GM23338 (cell line): ENCODE results near the gene EHMT2. TPM values are rescaled to one million over a fixed set of nuclear protein-coding genes. Genes with fewer than 3 reads are reported as not detected.

Experiments used
- ATAC-seq: fragments of 200-7000 bp; cut with Tn5 transposase; 3 replicates; pipeline ENCODE4 v1.9.1; 2020
- DNase-seq: peaks from one replicate; pipeline ENCODE4 v3.0.0-alpha.2; 2015; ENCODE audit warnings: low spot score
- H2AFZ ChIP-seq: fragments of 200-600 bp; sonication (generic); 2 replicates; pipeline ENCODE4 v1.8.0; 2016; ENCODE audit warnings: antibody characterized with exemption, mild to moderate bottlenecking, moderate library complexity
- H3F3A ChIP-seq: fragments of 200-600 bp; sonication (generic); replicated peaks from 2 replicates; pipeline ENCODE4 v1.8.0; 2017; ENCODE audit warnings: antibody characterized with exemption, mixed run types, low read depth
- H3K27ac ChIP-seq: fragments of 200-600 bp; sonication (generic); 2 replicates; pipeline ENCODE4 v1.6.1; 2016; ENCODE audit warnings: low read depth
- H3K27me3 ChIP-seq: fragments of 200-600 bp; sonication (generic); 2 replicates; pipeline ENCODE4 v1.8.0; 2016; ENCODE audit warnings: mild to moderate bottlenecking, mixed run types, moderate library complexity; ENCODE audit not compliant: insufficient read depth
- H3K36me3 ChIP-seq: fragments of 200-600 bp; sonication (generic); 2 replicates; pipeline ENCODE4 v1.8.0; 2016; ENCODE audit warnings: mild to moderate bottlenecking; ENCODE audit not compliant: insufficient read depth
- H3K4me1 ChIP-seq: fragments of 200-600 bp; sonication (generic); 2 replicates; pipeline ENCODE4 v1.8.0; 2016; ENCODE audit warnings: mild to moderate bottlenecking, moderate library complexity; ENCODE audit not compliant: insufficient read depth
- H3K4me2 ChIP-seq: fragments of 200-600 bp; sonication (generic); 2 replicates; pipeline ENCODE4 v1.7.1; 2017; ENCODE audit warnings: mixed run types
- H3K4me3 ChIP-seq: fragments of 200-600 bp; sonication (generic); 2 replicates; pipeline ENCODE4 v1.6.1; 2016; ENCODE audit warnings: mixed run types
- H3K79me2 ChIP-seq: fragments of 200-600 bp; sonication (generic); replicated peaks from 2 replicates; pipeline ENCODE4 v1.8.0; 2017; ENCODE audit warnings: mild to moderate bottlenecking; ENCODE audit not compliant: insufficient read depth
- H3K9me2 ChIP-seq: fragments of 200-600 bp; sonication (generic); 2 replicates; pipeline ENCODE4 v1.8.0; 2017; ENCODE audit not compliant: insufficient read depth
- H4K20me1 ChIP-seq: fragments of 200-600 bp; sonication (generic); replicated peaks from 2 replicates; pipeline ENCODE4 v1.8.0; 2017; ENCODE audit warnings: mild to moderate bottlenecking; ENCODE audit not compliant: insufficient read depth
- H3K27ac Mint-ChIP-seq: 2 replicates; pipeline ENCODE4 v1.8.0; 2020; ENCODE audit warnings: inconsistent platforms, mild to moderate bottlenecking, moderate library complexity, mixed read lengths
- H3K27me3 Mint-ChIP-seq: 3 replicates; pipeline ENCODE4 v1.8.0; 2022; ENCODE audit warnings: low read depth, mild to moderate bottlenecking, moderate library complexity, mixed read lengths, inconsistent platforms; ENCODE audit not compliant: insufficient read depth, poor library complexity
- H3K36me3 Mint-ChIP-seq: 3 replicates; pipeline ENCODE4 v1.8.0; 2021; ENCODE audit warnings: low read depth, mild to moderate bottlenecking, inconsistent platforms, moderate library complexity, mixed read lengths
- H3K4me1 Mint-ChIP-seq: 3 replicates; pipeline ENCODE4 v1.8.0; 2020; ENCODE audit warnings: mild to moderate bottlenecking, inconsistent platforms, mixed read lengths
- H3K4me3 Mint-ChIP-seq: 3 replicates; pipeline ENCODE4 v1.8.0; 2021; ENCODE audit warnings: moderate library complexity, mild to moderate bottlenecking, inconsistent platforms, mixed read lengths
- H3K9me3 Mint-ChIP-seq: 3 replicates; pipeline ENCODE4 v1.8.0; 2020; ENCODE audit warnings: moderate library complexity, mild to moderate bottlenecking, inconsistent platforms, mixed read lengths
- CREB1 ChIP-seq: fragments of 250-450 bp; sonication (Bioruptor Pico); IDR thresholded peaks from 2 replicates; pipeline ENCODE4 v1.5.0; 2020; ENCODE audit warnings: low read depth, mild to moderate bottlenecking, moderate library complexity
- EZH2 ChIP-seq: fragments of 200-600 bp; sonication (generic); IDR thresholded peaks from one replicate; pipeline ENCODE4 v1.8.0; 2017; ENCODE audit warnings: antibody characterized with exemption, mild to moderate bottlenecking, low read depth; ENCODE audit not compliant: unreplicated experiment
- EZH2phosphoT487 ChIP-seq: fragments of 200-600 bp; sonication (generic); IDR thresholded peaks from one replicate; pipeline ENCODE4 v1.8.1; 2018; ENCODE audit warnings: antibody characterized with exemption; ENCODE audit not compliant: unreplicated experiment
- JUNB ChIP-seq: IDR thresholded peaks from one replicate; pipeline ENCODE4 v1.6.1; 2016; ENCODE audit warnings: antibody characterized with exemption; ENCODE audit not compliant: unreplicated experiment
- NANOG ChIP-seq: IDR thresholded peaks from 2 replicates; pipeline ENCODE4 v1.6.1; 2016; ENCODE audit warnings: antibody characterized with exemption, borderline replicate concordance
- STAT1 ChIP-seq: IDR thresholded peaks from one replicate; pipeline ENCODE4 v1.6.1; 2016; ENCODE audit warnings: antibody characterized with exemption; ENCODE audit not compliant: unreplicated experiment
- ZNF114 ChIP-seq: fragments of 250-450 bp; sonication (Bioruptor Pico); IDR thresholded peaks from 2 replicates; pipeline ENCODE4 v1.5.0; 2020; ENCODE audit warnings: mild to moderate bottlenecking, moderate library complexity
- ZNF331 ChIP-seq: fragments of 250-450 bp; sonication (Bioruptor Pico); IDR thresholded peaks from 2 replicates; pipeline ENCODE4 v1.5.0; 2020; ENCODE audit warnings: low read depth, mild to moderate bottlenecking, moderate library complexity
- polyA plus RNA-seq: library from polyadenylated mRNA; unstranded; fragments of >200 nt; fragmentation: Nextera tagmentation; extraction: Ambion mirVana; gene quantifications from 2 replicates; pipeline ENCODE4 v1.2.1, GENCODE V29; 2016
- total RNA-seq: library from RNA; depleted of rRNA; stranded (reverse); fragments of >200 nt; shearing (Covaris generic); gene quantifications from 2 replicates; pipeline ENCODE4 v1.2.3, GENCODE V29; 2014
- TF ChIP-seq, protein P1 (sequence below), 2 experiments: fragments of 200-600 bp in 1 of 2; sonication (generic) in 1 of 2; conservative IDR thresholded peaks; 2 replicates each; pipeline versions ENCODE4 v1.5.1 to v1.6.1; 2016 to 2017; ENCODE audit warnings: antibody characterized with exemption in 2 of 2, low read depth in 2 of 2, mild to moderate bottlenecking in 2 of 2, moderate library complexity in 1 of 2
- TF ChIP-seq, protein P2 (sequence below): IDR thresholded peaks from one replicate; pipeline ENCODE4 v1.6.1; 2018; ENCODE audit warnings: antibody characterized with exemption; ENCODE audit not compliant: unreplicated experiment
- TF ChIP-seq, protein P3 (sequence below): IDR thresholded peaks from 2 replicates; pipeline ENCODE4 v1.6.1; 2016; ENCODE audit warnings: antibody characterized with exemption

Gene EHMT2
- total and polyA plus RNA-seq, 2 experiments from 2014 or later, result 113 to 193 TPM

DNA sequence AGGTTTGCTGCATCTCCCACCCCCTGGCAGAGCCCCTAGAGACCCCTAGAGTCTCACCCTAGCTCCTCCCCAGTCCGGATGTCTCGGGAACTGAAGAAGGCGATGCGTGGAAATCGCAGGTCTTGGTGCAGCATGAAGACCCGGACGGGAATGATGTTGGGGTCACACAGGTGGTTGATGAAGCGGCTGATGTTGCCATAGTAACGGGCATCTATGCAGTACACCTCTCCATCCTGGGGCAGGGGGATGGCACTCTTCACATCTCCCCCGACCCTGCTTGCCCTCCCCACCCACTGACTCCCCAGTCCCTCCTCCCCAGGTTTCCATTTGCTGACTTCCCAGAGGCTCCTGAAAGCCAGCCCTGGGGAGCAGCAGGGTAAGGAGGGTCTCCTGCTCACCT is 16.9 kb downstream of the EHMT2 start:
- peaks cover 26% of the 10 kb centered on the region for H3K36me3 ChIP-seq
- no peak overlapping the region for H3K4me2 ChIP-seq
- Mint-ChIP-seq H3K9me3 (no peaks in the 10 kb centered on the region), H3K4me1 (peaks cover 8% of the 10 kb centered on the region), H3K27me3 (peaks cover 5% of the 10 kb centered on the region), H3K4me3 (no peak overlapping the region), H3K36me3 (peaks cover 62% of the 10 kb centered on the region), H3K27ac (no peak overlapping the region)
- DNase-seq (peak; percentile 28), ATAC-seq (no peak)
- H3K4me1 ChIP-seq, result peaks cover 4% of the 10 kb centered on the region; the same call in 1 of the 2 replicates
- H4K20me1 ChIP-seq, result peaks cover 5% of the 10 kb centered on the region
- H3K79me2 ChIP-seq, result no peaks in the 10 kb centered on the region
- no peak overlapping the region for H2AFZ ChIP-seq
- TF ChIP-seq, protein P1, sequence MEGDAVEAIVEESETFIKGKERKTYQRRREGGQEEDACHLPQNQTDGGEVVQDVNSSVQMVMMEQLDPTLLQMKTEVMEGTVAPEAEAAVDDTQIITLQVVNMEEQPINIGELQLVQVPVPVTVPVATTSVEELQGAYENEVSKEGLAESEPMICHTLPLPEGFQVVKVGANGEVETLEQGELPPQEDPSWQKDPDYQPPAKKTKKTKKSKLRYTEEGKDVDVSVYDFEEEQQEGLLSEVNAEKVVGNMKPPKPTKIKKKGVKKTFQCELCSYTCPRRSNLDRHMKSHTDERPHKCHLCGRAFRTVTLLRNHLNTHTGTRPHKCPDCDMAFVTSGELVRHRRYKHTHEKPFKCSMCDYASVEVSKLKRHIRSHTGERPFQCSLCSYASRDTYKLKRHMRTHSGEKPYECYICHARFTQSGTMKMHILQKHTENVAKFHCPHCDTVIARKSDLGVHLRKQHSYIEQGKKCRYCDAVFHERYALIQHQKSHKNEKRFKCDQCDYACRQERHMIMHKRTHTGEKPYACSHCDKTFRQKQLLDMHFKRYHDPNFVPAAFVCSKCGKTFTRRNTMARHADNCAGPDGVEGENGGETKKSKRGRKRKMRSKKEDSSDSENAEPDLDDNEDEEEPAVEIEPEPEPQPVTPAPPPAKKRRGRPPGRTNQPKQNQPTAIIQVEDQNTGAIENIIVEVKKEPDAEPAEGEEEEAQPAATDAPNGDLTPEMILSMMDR (conservative IDR thresholded peaks at IDR 0.05; ENCODE audit: low read depth in 2 of 2), result no peak
- TF ChIP-seq EZH2phosphoT487 (no peak), EZH2 (no peak)
- H3K27ac ChIP-seq, result no peak overlapping the region
- H3F3A ChIP-seq, result peaks cover 14% of the 10 kb centered on the region
- H3K9me2 ChIP-seq, result no peaks in the 10 kb centered on the region
- H3K4me3 ChIP-seq, result no peak overlapping the region
- no peaks in the 10 kb centered on the region for H3K27me3 ChIP-seq

DNA sequence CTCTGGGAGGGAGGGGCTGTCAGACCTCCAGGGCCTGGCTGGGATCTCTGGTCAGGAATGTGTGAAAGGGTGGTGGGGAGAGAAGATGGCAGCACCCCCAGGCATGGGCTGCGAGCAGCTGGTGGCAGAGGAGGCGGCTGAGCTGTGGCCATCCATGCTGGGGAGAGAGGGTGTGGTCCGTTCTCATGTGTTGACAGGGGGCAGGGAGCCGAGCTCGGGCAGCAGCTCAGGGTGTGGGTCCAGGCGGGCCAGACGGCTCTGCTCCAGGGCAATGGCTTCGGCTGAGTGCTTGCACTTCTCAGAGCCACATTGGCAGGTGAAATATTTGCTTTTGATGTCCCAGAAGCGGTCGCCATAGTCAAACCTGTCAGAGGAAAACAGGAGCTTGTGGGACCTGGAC is 17.6 kb downstream of the EHMT2 start:
- Histone ChIP-seq H3K79me2 (no peaks in the 10 kb centered on the region), H4K20me1 (peaks cover 3% of the 10 kb centered on the region), H3K9me2 (no peaks in the 10 kb centered on the region), H3K4me1 (peaks cover 4% of the 10 kb centered on the region; the same call in 1 of the 2 replicates), H3K36me3 (peaks cover 22% of the 10 kb centered on the region; the same call in 1 of the 2 replicates), H3K4me2 (no peak overlapping the region), H3K27me3 (no peaks in the 10 kb centered on the region), H3F3A (peaks cover 14% of the 10 kb centered on the region), H3K27ac (no peak overlapping the region), H3K4me3 (no peak overlapping the region), H2AFZ (no peak overlapping the region)
- peaks cover 55% of the 10 kb centered on the region for H3K36me3 Mint-ChIP-seq
- no peak overlapping the region for H3K4me3 Mint-ChIP-seq
- peaks cover 8% of the 10 kb centered on the region for H3K4me1 Mint-ChIP-seq
- no peaks in the 10 kb centered on the region for H3K9me3 Mint-ChIP-seq
- DNase-seq, result no peak
- TF ChIP-seq, protein P2, sequence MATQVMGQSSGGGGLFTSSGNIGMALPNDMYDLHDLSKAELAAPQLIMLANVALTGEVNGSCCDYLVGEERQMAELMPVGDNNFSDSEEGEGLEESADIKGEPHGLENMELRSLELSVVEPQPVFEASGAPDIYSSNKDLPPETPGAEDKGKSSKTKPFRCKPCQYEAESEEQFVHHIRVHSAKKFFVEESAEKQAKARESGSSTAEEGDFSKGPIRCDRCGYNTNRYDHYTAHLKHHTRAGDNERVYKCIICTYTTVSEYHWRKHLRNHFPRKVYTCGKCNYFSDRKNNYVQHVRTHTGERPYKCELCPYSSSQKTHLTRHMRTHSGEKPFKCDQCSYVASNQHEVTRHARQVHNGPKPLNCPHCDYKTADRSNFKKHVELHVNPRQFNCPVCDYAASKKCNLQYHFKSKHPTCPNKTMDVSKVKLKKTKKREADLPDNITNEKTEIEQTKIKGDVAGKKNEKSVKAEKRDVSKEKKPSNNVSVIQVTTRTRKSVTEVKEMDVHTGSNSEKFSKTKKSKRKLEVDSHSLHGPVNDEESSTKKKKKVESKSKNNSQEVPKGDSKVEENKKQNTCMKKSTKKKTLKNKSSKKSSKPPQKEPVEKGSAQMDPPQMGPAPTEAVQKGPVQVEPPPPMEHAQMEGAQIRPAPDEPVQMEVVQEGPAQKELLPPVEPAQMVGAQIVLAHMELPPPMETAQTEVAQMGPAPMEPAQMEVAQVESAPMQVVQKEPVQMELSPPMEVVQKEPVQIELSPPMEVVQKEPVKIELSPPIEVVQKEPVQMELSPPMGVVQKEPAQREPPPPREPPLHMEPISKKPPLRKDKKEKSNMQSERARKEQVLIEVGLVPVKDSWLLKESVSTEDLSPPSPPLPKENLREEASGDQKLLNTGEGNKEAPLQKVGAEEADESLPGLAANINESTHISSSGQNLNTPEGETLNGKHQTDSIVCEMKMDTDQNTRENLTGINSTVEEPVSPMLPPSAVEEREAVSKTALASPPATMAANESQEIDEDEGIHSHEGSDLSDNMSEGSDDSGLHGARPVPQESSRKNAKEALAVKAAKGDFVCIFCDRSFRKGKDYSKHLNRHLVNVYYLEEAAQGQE, result no peak
- TF ChIP-seq, protein P1 (conservative IDR thresholded peaks at IDR 0.05; ENCODE audit: low read depth in 2 of 2), result no peak
- no peak for TF ChIP-seq JUNB
- TF ChIP-seq STAT1, result no peak
- no peak for TF ChIP-seq NANOG
- TF ChIP-seq CREB1 (CRISPR knock-in tag), result no peak
- no peak for TF ChIP-seq ZNF331 (CRISPR knock-in tag)
- no peak for TF ChIP-seq ZNF114
- no peak for TF ChIP-seq EZH2
- TF ChIP-seq EZH2phosphoT487, result no peak
- TF ChIP-seq, protein P3, sequence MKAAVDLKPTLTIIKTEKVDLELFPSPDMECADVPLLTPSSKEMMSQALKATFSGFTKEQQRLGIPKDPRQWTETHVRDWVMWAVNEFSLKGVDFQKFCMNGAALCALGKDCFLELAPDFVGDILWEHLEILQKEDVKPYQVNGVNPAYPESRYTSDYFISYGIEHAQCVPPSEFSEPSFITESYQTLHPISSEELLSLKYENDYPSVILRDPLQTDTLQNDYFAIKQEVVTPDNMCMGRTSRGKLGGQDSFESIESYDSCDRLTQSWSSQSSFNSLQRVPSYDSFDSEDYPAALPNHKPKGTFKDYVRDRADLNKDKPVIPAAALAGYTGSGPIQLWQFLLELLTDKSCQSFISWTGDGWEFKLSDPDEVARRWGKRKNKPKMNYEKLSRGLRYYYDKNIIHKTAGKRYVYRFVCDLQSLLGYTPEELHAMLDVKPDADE, result no peak
- peaks cover 5% of the 10 kb centered on the region for H3K27me3 Mint-ChIP-seq
- ATAC-seq, result no peak
- no peak overlapping the region for H3K27ac Mint-ChIP-seq
